Loucy (cell line): Measurements from ENCODE around the gene LPGAT1.

Experiments
- H2AFZ ChIP-seq: fragments of 200-600 bp; sonication (generic); 2 replicates; pipeline ENCODE4 v1.6.0; 2016; ENCODE audit warnings: antibody characterized with exemption, mild to moderate bottlenecking, low read length, moderate library complexity
- H3F3A ChIP-seq: fragments of 200-600 bp; 2 replicates; pipeline ENCODE4 v1.6.0; 2016; ENCODE audit warnings: antibody characterized with exemption, low read depth, mild to moderate bottlenecking
- H3K27me3 ChIP-seq: fragments of 200-600 bp; sonication (generic); 2 replicates; pipeline ENCODE4 v1.6.1; 2014; ENCODE audit warnings: low read length, mild to moderate bottlenecking; ENCODE audit not compliant: insufficient read depth, poor library complexity, severe bottlenecking
- H3K36me3 ChIP-seq: fragments of 200-600 bp; sonication (generic); 2 replicates; pipeline ENCODE4 v1.6.1; 2016; ENCODE audit warnings: low read length; ENCODE audit not compliant: insufficient read depth
- H3K4me1 ChIP-seq: fragments of 200-600 bp; sonication (generic); 2 replicates; pipeline ENCODE4 v1.5.1; 2014; ENCODE audit warnings: low read length, mild to moderate bottlenecking; ENCODE audit not compliant: insufficient read depth, poor library complexity, severe bottlenecking
- H3K4me2 ChIP-seq: fragments of 200-600 bp; sonication (generic); 2 replicates; pipeline ENCODE4 v1.6.0; 2014; ENCODE audit warnings: antibody characterized with exemption, low read length, low read depth, mild to moderate bottlenecking; ENCODE audit not compliant: poor library complexity, severe bottlenecking
- H3K4me3 ChIP-seq: fragments of 200-600 bp; sonication (generic); 2 replicates; pipeline ENCODE4 v1.5.1; 2014; ENCODE audit warnings: low read length, mild to moderate bottlenecking, mixed read lengths; ENCODE audit not compliant: poor library complexity, severe bottlenecking
- H3K79me2 ChIP-seq: fragments of 200-600 bp; sonication (generic); 2 replicates; pipeline ENCODE4 v1.6.1; 2014; ENCODE audit warnings: low read length; ENCODE audit not compliant: insufficient read depth
- H3K9ac ChIP-seq: fragments of 200-600 bp; sonication (generic); 2 replicates; pipeline ENCODE4 v1.6.0; 2014; ENCODE audit warnings: mild to moderate bottlenecking, low read depth, low read length, moderate library complexity; ENCODE audit not compliant: poor library complexity, severe bottlenecking
- H3K9me2 ChIP-seq: fragments of 200-600 bp; sonication (generic); replicated peaks from 2 replicates; pipeline ENCODE4 v1.6.1; 2016; ENCODE audit warnings: low read depth, low read length, mixed read lengths
- H3K9me3 ChIP-seq: fragments of 200-600 bp; sonication (generic); 2 replicates; pipeline ENCODE4 v1.6.1; 2014; ENCODE audit warnings: mild to moderate bottlenecking, antibody characterized with exemption, low read length, low read depth; ENCODE audit not compliant: insufficient read depth
- H4K20me1 ChIP-seq: fragments of 200-600 bp; sonication (generic); 2 replicates; pipeline ENCODE4 v1.6.0; 2014; ENCODE audit warnings: antibody characterized with exemption, low read length, mild to moderate bottlenecking; ENCODE audit not compliant: insufficient read depth, poor library complexity, severe bottlenecking
- EZH2phosphoT487 ChIP-seq: fragments of 200-600 bp; IDR thresholded peaks from 2 replicates; pipeline ENCODE4 v1.6.1; 2018; ENCODE audit warnings: antibody characterized with exemption, mild to moderate bottlenecking, moderate library complexity, borderline replicate concordance
- TF ChIP-seq, protein P1 (sequence below): fragments of 200-600 bp; sonication (generic); conservative IDR thresholded peaks from 2 replicates; pipeline ENCODE4 v1.5.1; 2014; ENCODE audit warnings: mild to moderate bottlenecking, antibody characterized with exemption, low read length

LPGAT1 gene

DNA sequence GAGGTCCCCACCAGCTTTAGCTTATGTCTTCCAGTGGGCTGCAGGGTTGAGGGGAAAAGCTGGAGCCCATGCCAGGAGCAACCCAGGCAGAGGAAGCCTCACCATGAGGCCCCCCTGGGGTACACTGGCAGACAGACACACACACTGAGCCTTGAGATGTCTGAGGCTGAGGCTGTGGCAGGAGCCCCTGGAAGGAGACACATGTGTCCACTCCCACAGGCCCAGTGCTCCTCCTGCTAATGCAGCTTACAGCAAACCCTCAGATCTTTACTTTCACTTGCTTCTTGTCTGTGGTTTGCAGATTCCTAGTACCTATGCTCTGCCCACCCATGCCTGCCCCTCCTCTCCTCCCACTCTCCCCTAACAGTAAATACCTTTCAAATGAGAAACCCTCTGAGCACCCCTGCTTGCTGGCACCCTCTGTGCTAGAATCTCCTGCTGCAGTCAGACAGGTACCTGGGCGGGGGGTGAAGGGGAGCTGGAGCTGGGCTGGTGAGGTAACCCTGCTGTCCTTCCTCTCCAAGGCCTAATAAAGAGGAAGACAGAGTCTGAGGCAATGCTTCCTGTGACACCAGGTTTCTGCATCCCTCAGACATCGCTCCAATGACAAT lies 91.8 kb downstream of the LPGAT1 start:
- no peaks in the 10 kb centered on the region for H3K27me3 ChIP-seq
- peaks cover 9% of the 10 kb centered on the region for H3F3A ChIP-seq
- no peaks in the 10 kb centered on the region for H3K79me2 ChIP-seq
- H3K4me1 ChIP-seq, result peaks cover 33% of the 10 kb centered on the region
- no peaks in the 10 kb centered on the region for H4K20me1 ChIP-seq
- H3K36me3 ChIP-seq, result no peaks in the 10 kb centered on the region
- H3K4me3 ChIP-seq, result peak overlapping the region; percentile 55
- H3K9me3 ChIP-seq, result no peaks in the 10 kb centered on the region
- peak overlapping the region; percentile 69 for H3K4me2 ChIP-seq
- H2AFZ ChIP-seq, result peak overlapping the region; percentile 67
- H3K9me2 ChIP-seq, result no peaks in the 10 kb centered on the region
- peak overlapping the region; percentile 29 for H3K9ac ChIP-seq
- TF ChIP-seq, protein P1, sequence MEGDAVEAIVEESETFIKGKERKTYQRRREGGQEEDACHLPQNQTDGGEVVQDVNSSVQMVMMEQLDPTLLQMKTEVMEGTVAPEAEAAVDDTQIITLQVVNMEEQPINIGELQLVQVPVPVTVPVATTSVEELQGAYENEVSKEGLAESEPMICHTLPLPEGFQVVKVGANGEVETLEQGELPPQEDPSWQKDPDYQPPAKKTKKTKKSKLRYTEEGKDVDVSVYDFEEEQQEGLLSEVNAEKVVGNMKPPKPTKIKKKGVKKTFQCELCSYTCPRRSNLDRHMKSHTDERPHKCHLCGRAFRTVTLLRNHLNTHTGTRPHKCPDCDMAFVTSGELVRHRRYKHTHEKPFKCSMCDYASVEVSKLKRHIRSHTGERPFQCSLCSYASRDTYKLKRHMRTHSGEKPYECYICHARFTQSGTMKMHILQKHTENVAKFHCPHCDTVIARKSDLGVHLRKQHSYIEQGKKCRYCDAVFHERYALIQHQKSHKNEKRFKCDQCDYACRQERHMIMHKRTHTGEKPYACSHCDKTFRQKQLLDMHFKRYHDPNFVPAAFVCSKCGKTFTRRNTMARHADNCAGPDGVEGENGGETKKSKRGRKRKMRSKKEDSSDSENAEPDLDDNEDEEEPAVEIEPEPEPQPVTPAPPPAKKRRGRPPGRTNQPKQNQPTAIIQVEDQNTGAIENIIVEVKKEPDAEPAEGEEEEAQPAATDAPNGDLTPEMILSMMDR, result no peak

DNA sequence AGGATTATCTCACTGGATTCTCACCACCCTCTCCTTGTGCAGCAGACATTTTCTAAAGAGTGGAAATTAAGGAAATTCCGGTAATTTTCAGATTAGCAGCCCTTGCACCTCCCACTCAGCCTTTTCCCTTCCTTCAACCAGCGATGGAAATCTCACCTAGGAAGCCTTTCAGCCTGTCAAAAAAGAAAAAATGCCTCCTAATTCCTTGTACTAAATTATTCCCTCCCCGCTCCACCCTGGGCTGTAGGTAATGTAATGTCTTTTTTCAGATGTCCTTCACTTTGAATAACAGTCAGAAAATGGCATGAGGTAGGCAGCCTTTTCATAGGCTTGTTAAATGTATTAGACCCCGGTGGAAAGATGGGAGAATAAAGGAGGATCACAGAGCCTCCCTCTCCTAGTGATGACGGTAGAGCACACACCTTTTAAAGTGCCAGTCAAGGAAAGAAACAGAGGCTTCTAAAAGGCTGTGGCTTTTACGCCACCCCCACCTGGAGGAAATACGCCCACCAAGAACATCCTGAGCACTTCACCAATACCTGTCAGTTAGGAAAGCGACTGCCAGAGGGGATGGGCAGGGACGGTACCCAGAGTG lies 92.4 kb downstream of the LPGAT1 start:
- Histone ChIP-seq H3K9me2 (no peaks in the 10 kb centered on the region), H3K79me2 (no peaks in the 10 kb centered on the region), H3K9me3 (no peaks in the 10 kb centered on the region), H3K27me3 (no peaks in the 10 kb centered on the region), H2AFZ (peak overlapping the region; percentile 67), H3F3A (peaks cover 9% of the 10 kb centered on the region), H3K36me3 (no peaks in the 10 kb centered on the region), H3K4me1 (peaks cover 33% of the 10 kb centered on the region), H3K4me3 (peak overlapping the region; percentile 55), H4K20me1 (no peaks in the 10 kb centered on the region), H3K9ac (peak overlapping the region; percentile 29), H3K4me2 (peak overlapping the region; percentile 69)
- no peak for TF ChIP-seq EZH2phosphoT487

DNA sequence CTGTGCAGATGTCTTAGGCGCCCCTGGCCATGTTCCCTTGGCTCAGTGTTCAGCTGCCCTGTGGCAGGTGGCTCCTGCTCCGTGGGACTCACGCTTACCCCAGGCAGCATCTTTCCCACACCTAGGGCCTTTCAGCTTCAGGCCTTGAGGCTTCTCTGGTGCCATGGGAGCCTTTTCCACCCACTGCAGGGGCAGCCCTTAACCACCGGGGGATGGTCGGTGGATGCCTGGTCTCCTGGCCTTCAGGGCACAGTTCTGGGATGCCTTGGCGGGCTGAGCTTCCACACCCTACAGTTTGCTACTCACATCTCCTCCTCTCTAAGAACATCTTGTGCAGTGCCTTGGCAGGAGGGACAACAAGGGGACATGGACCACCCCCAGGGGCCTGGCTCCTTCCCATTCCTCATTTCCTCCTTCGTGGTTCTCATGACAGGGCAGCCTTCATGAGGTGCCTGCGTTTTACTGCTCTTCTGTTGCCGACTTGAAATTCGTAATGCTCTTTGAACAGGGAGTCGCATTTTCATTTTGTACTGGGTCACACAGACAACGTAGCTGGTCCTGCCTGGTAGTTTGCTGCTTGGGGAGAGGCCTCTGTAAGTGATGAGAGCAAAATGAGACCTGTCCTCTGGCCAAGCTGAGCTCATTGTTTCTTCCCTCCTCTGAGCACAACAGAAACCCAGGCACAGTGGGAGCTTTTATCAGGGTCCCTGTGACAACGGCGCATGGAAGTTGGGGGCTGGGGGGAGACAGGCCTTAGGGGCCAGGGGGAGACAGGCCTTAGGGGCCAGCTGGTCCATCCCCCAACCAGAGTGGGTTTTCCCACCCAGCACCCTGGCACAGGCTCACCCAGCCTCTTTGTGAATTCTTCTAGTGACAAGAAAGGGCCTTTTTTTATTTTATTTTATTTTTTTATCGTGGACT lies 93.2 kb downstream of the LPGAT1 start:
- no peaks in the 10 kb centered on the region for H3K36me3 ChIP-seq
- H3K27me3 ChIP-seq, result no peaks in the 10 kb centered on the region
- no peaks in the 10 kb centered on the region for H3K79me2 ChIP-seq
- H4K20me1 ChIP-seq, result no peaks in the 10 kb centered on the region
- no peak overlapping the region for H3K9ac ChIP-seq
- H3K4me1 ChIP-seq, result peaks cover 33% of the 10 kb centered on the region
- TF ChIP-seq EZH2phosphoT487, result no peak
- H2AFZ ChIP-seq, result no peak overlapping the region
- no peak overlapping the region for H3K4me3 ChIP-seq
- H3K4me2 ChIP-seq, result no peak overlapping the region
- H3K9me2 ChIP-seq, result no peaks in the 10 kb centered on the region
- no peaks in the 10 kb centered on the region for H3K9me3 ChIP-seq
- H3F3A ChIP-seq, result peaks cover 9% of the 10 kb centered on the region

DNA sequence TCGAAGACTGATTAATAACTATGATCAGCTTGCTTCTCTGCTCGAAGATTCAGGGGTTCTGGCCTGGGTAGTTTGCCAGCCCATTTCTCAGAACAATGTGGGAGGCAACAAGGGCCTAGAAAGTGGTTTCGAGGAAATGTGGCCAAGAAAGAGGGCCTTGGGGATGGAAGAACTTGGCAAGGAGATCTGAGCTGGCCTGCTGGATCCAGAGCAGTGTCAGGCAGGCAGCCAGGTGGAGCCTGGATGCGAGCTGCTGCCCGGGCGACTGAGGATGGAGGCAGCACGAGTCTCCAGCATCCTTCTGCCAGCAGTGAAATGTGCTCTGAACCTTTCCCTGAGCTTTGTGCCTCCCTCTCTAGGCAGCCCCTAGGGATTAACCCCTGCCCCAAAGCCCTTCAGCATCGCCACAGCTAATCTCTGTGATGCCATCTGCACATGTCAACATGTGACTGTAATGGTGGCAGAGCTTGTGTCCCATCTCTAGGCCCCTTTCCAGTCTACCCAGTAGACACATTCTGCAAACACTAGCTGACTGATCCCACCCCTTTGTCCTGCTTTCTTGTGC lies 94.1 kb downstream of the LPGAT1 start:
- H4K20me1 ChIP-seq, result no peaks in the 10 kb centered on the region
- no peak overlapping the region for H3K4me2 ChIP-seq
- TF ChIP-seq, protein P1, result no peak
- no peak for TF ChIP-seq EZH2phosphoT487
- H3K9ac ChIP-seq, result no peak overlapping the region
- H3K4me3 ChIP-seq, result no peak overlapping the region
- peaks cover 33% of the 10 kb centered on the region for H3K4me1 ChIP-seq
- no peaks in the 10 kb centered on the region for H3K36me3 ChIP-seq
- no peaks in the 10 kb centered on the region for H3K9me3 ChIP-seq
- H2AFZ ChIP-seq, result no peak overlapping the region
- peaks cover 9% of the 10 kb centered on the region for H3F3A ChIP-seq
- no peaks in the 10 kb centered on the region for H3K79me2 ChIP-seq
- H3K9me2 ChIP-seq, result no peaks in the 10 kb centered on the region
- H3K27me3 ChIP-seq, result no peaks in the 10 kb centered on the region
